Left lung (tissue), 10 donors: ENCODE data around the gene SCN2B. TPM values are rescaled to one million over a fixed set of nuclear protein-coding genes. Genes with fewer than 3 reads are reported as not detected.

Experiments used
- ATAC-seq: fragments of 200-7000 bp; cut with Tn5 transposase; one replicate; pipeline ENCODE4 v1.9.1; 2020; ENCODE audit warnings: moderate library complexity
- DNase-seq, 4 donors: peaks; one replicate each; pipeline ENCODE4 v3.0.0-alpha.2; 2013 to 2020
- H3K27ac ChIP-seq, 2 donors: fragments of 200-600 bp; sonication (generic) in 1 of 2; one replicate each; pipeline versions ENCODE4 v1.5.0 to v1.8.0; 2020 to 2021
- H3K27me3 ChIP-seq, 2 donors: fragments of 200-600 bp; sonication (generic) in 1 of 2; one replicate each; pipeline versions ENCODE4 v1.5.0 to v1.8.0; 2020 to 2021
- H3K36me3 ChIP-seq, 2 donors: fragments of 200-600 bp; sonication (generic) in 1 of 2; one replicate each; pipeline versions ENCODE4 v1.5.0 to v1.8.0; 2020 to 2021
- H3K4me1 ChIP-seq, 2 donors: fragments of 200-600 bp; one replicate each; pipeline ENCODE4 v1.8.0; 2021
- H3K4me3 ChIP-seq, 2 donors: fragments of 200-600 bp; sonication (generic) in 1 of 2; one replicate each; pipeline versions ENCODE4 v1.5.0 to v1.8.0; 2020 to 2021; ENCODE audit warnings: mild to moderate bottlenecking in 1 of 2
- H3K9me3 ChIP-seq, 2 donors: fragments of 200-600 bp; sonication (generic) in 1 of 2; one replicate each; pipeline versions ENCODE4 v1.5.0 to v1.8.0; 2020 to 2021
- CTCF ChIP-seq, 2 donors: fragments of 200-600 bp; sonication (generic) in 1 of 2; IDR thresholded peaks; one replicate each; pipeline versions ENCODE4 v1.5.0 to v1.8.0; 2021; ENCODE audit warnings: antibody characterized with exemption in 2 of 2
- intact Hi-C, 2 donors: fragments of 100-400 bp; cut with DNase I; formaldehyde crosslinking; loops; one replicate each; pipeline versions ENCODE4 v1.11.2 to v1.14.2; 2022
- polyA plus RNA-seq, 6 donors: library from polyadenylated mRNA; unstranded; fragments of 120-200 nt; gene quantifications; one replicate each; pipeline ENCODE4 v1.2.1, GENCODE V29; 2013; ENCODE audit not compliant: insufficient read length in 6 of 6
- total RNA-seq, 2 donors: library from RNA; stranded (reverse); fragmentation: NEBNext Ultra II Directional; extraction: Animal tissue kit (Norgen Biotek cat#: 25700); gene quantifications; one replicate each; pipeline ENCODE4 v1.2.1, GENCODE V29; 2021
- donor health status: DM: no; HTN: yes; CAD: no.
- donor health status: DM: no; HTN: no; CAD: no.

SCN2B gene
- total and polyA plus RNA-seq, 8 donors = 1.0 to 5.9 (median 4.8) TPM

- ATAC-seq (no peak), DNase-seq (no peak)
- H3K9me3 ChIP-seq = no peaks in the 10 kb centered on the region
- no peaks in the 10 kb centered on the region for H3K27me3 ChIP-seq
- no peak for TF ChIP-seq CTCF (IDR thresholded peaks at IDR 0.05)
- H3K4me3 ChIP-seq = no peak overlapping the region
- H3K36me3 ChIP-seq = no peaks in the 10 kb centered on the region
- H3K27ac ChIP-seq = no peak overlapping the region
- H3K4me1 ChIP-seq = no peaks in the 10 kb centered on the region
- intact Hi-C loops = no loop called here
These were observed 63.6 kb downstream of the SCN2B start for GRCh38 chr11:118112711-118113430.

Other genes starting within 250 kb of the SCN2B start
- gene TMPRSS13, start 247.2 kb downstream of the SCN2B start, total RNA-seq = 1 to 10 TPM; 4.6 to 5.4 TPM
- 10 to 100 TPM in 1 of 6 donors, 1 to 10 TPM in 5; 7.2 to 10.7 (median 8.9) TPM for gene TMPRSS13, start 247.2 kb downstream of the SCN2B start, polyA plus RNA-seq
- 10 to 100 TPM; 21.2 to 56.8 TPM for gene IL10RA, start 190.2 kb downstream of the SCN2B start, total RNA-seq
- 1 to 10 TPM; 4.0 to 6.7 (median 5.4) TPM for gene IL10RA, start 190.2 kb downstream of the SCN2B start, polyA plus RNA-seq
- gene TMPRSS4, start 99.6 kb downstream of the SCN2B start, total RNA-seq = 1 to 10 TPM; 2.9 to 3.5 TPM
- 1 to 10 TPM; 2.9 to 7.0 (median 5.0) TPM for gene TMPRSS4, start 99.6 kb downstream of the SCN2B start, polyA plus RNA-seq
- not detected for gene SMIM35, start 89.7 kb downstream of the SCN2B start, total RNA-seq
- gene SMIM35, start 89.7 kb downstream of the SCN2B start, polyA plus RNA-seq = 1 to 10 TPM in 1 of 6 donors, under 1 TPM in 5; 0.20 to 1.1 (median 0.55) TPM
- gene SCN4B, start 23.8 kb downstream of the SCN2B start, total RNA-seq = 1 to 10 TPM; 2.2 to 4.7 TPM
- gene SCN4B, start 23.8 kb downstream of the SCN2B start, polyA plus RNA-seq = 10 to 100 TPM in 1 of 6 donors, 1 to 10 TPM in 5; 7.4 to 10.1 (median 7.5) TPM
- 10 to 100 TPM; 20.4 to 47.2 TPM for gene JAML, start 48.4 kb upstream of the SCN2B start, total RNA-seq
- 1 to 10 TPM; 3.7 to 8.5 (median 6.4) TPM for gene JAML, start 48.4 kb upstream of the SCN2B start, polyA plus RNA-seq
- gene MPZL3, start 75.7 kb upstream of the SCN2B start, total RNA-seq = 10 to 100 TPM; 13.2 to 16.3 TPM
- 1 to 10 TPM; 5.2 to 8.8 (median 6.3) TPM for gene MPZL3, start 75.7 kb upstream of the SCN2B start, polyA plus RNA-seq
- 100 to 1,000 TPM; 111 to 117 TPM for gene MPZL2, start 87.7 kb upstream of the SCN2B start, total RNA-seq
- 10 to 100 TPM; 52.0 to 89.4 (median 66.6) TPM for gene MPZL2, start 87.7 kb upstream of the SCN2B start, polyA plus RNA-seq
- gene CD3E, start 128.1 kb upstream of the SCN2B start, total RNA-seq = 10 to 100 TPM in 1 of 2 donors, 1 to 10 TPM in 1; 3.6 to 10.5 TPM
- gene CD3E, start 128.1 kb upstream of the SCN2B start, polyA plus RNA-seq = 1 to 10 TPM in 5 of 6 donors, under 1 TPM in 1; 0.95 to 3.3 (median 1.7) TPM
- gene CD3D, start 166.1 kb upstream of the SCN2B start, total RNA-seq = 1 to 10 TPM; 3.3 to 7.0 TPM
- gene CD3D, start 166.1 kb upstream of the SCN2B start, polyA plus RNA-seq = 1 to 10 TPM in 5 of 6 donors, under 1 TPM in 1; 0.54 to 1.7 (median 1.5) TPM
- 1 to 10 TPM in 1 of 2 donors, under 1 TPM in 1; 0.85 to 3.8 TPM for gene CD3G, start 167.7 kb upstream of the SCN2B start, total RNA-seq
- gene CD3G, start 167.7 kb upstream of the SCN2B start, polyA plus RNA-seq = 1 to 10 TPM in 3 of 6 donors, under 1 TPM in 3; 0.43 to 1.3 (median 0.99) TPM
- 10 to 100 TPM; 40.8 to 45.3 TPM for gene UBE4A, start 183.0 kb upstream of the SCN2B start, total RNA-seq
- gene UBE4A, start 183.0 kb upstream of the SCN2B start, polyA plus RNA-seq = 10 to 100 TPM; 40.3 to 47.7 (median 44.0) TPM
- gene ATP5MG, start 225.0 kb upstream of the SCN2B start, total RNA-seq = 100 to 1,000 TPM; 151 to 155 TPM
- gene ATP5MG, start 225.0 kb upstream of the SCN2B start, polyA plus RNA-seq = 100 to 1,000 TPM; 369 to 408 (median 392) TPM